ENCODE results near the gene SFRP2. TPM values are rescaled to one million over a fixed set of nuclear protein-coding genes. Genes with fewer than 3 reads are reported as not detected.

SFRP2 gene
- total and polyA plus RNA-seq, 2 of the 4 experiments (the other 2 are of a cell fraction): not detected

DNA sequence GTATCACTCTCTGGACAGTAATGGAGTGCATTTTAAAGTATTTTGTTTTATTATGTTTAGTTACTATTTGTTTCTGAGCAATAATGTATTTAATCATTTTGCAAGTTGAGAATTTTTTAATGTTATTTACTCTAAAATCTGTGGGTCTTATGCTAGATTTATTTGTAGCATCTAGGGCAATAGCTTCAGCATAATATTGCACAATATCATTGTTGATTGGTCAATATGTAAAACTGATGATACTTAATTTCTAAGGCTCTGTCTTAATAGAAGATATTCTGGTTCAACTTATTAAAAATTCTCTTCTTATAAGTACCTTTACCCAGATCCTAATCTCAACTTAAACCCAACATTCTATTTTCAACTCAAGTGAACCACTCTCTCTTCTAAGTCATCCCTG, 11.5 kb downstream of the SFRP2 start:
- H3K18ac ChIP-seq (ENCODE audit: low read depth, low read length): no peak overlapping the region
- no peak overlapping the region for H3K9ac ChIP-seq (ENCODE audit: low read depth, low read length)
- no peak overlapping the region for H3K56ac ChIP-seq (ENCODE audit: extremely low read depth, insufficient read depth, low read length)
- H3K4ac ChIP-seq (ENCODE audit: low read depth, low read length): no peak overlapping the region
- no peaks in the 10 kb centered on the region for H3K79me1 ChIP-seq (ENCODE audit: low read depth in 1 of 2, low read length in 2 of 2)
- no peak overlapping the region for H4K5ac ChIP-seq (ENCODE audit: low read depth, low read length)
- H2BK15ac ChIP-seq (ENCODE audit: low read depth, low read length): no peak overlapping the region
- H4K91ac ChIP-seq (ENCODE audit: insufficient read depth, low read depth, low read length): no peak overlapping the region
- H4K8ac ChIP-seq (ENCODE audit: low read depth in 2 of 2, low read length in 2 of 2): no peak overlapping the region
- H3K14ac ChIP-seq (replicated peaks; ENCODE audit: low read depth, low read length): no peak overlapping the region
- TF ChIP-seq CEBPB (IDR thresholded peaks at IDR 0.05; ENCODE audit: low read depth, low read length): peak; percentile 79
- TF ChIP-seq NFE2L2 (IDR thresholded peaks at IDR 0.05; ENCODE audit: low read depth, low read length): no peak
- H3K27ac ChIP-seq (ENCODE audit: insufficient read depth, low read length): no peak overlapping the region
- no peak overlapping the region for H3K4me2 ChIP-seq (ENCODE audit: low read depth, low read length)
- dilution Hi-C loops (cut with HindIII; ENCODE audit: low sequenced_read_pairs, unreplicated experiment) (no loop called here), in situ Hi-C loops (cut with MboI; ENCODE audit: low sequenced_read_pairs) (no loop called here), intact Hi-C loops (cut with micrococcal nuclease) (no loop called here)
- no peaks in the 10 kb centered on the region for H3K27me3 ChIP-seq (ENCODE audit: control insufficient read depth, insufficient read depth, low read length)
- no TSS peak for BruUV-seq (replicated peaks)
- no peak overlapping the region for H2BK120ac ChIP-seq (ENCODE audit: low read depth, low read length)
- no peak for ATAC-seq (ENCODE audit: low read depth)
- H3K36me3 ChIP-seq (ENCODE audit: control insufficient read depth, insufficient read depth, low read length): no peaks in the 10 kb centered on the region
- no peak overlapping the region for H3K4me3 ChIP-seq (ENCODE audit: insufficient read depth, low read depth, low read length)
- H2AFZ ChIP-seq (replicated peaks; ENCODE audit: low read length, poor library complexity): no peak overlapping the region
- ChIA-PET CTCF (no interaction called here), POLR2A (ENCODE audit: unreplicated experiment) (no interaction called here)
- H2BK5ac ChIP-seq (ENCODE audit: low read depth, low read length, poor library complexity, severe bottlenecking): no peak overlapping the region
- H2AK5ac ChIP-seq (ENCODE audit: low read depth, low read length): no peak overlapping the region
- H3K9me3 ChIP-seq (ENCODE audit: control insufficient read depth, insufficient read depth, low read length): no peaks in the 10 kb centered on the region
- no peak for DNase-seq
- H4K20me1 ChIP-seq (ENCODE audit: insufficient read depth, low read length): no peaks in the 10 kb centered on the region
- H2AK9ac ChIP-seq (replicated peaks; ENCODE audit: low read depth, low read length, poor library complexity): no peak overlapping the region
- no peak overlapping the region for H3K23ac ChIP-seq (ENCODE audit: low read depth, low read length)
- H2BK20ac ChIP-seq (ENCODE audit: low read depth, low read length): no peak overlapping the region
- no peaks in the 10 kb centered on the region for H3K9me1 ChIP-seq (ENCODE audit: insufficient read depth, low read length)
- H3K4me1 ChIP-seq (ENCODE audit: control insufficient read depth, insufficient read depth, low read length): no peaks in the 10 kb centered on the region
